ENCODE data around the gene SYPL2.
A peak's percentile ranks its signal among the peaks of the same experiment; 100 is the strongest.

Gene SYPL2

DNA sequence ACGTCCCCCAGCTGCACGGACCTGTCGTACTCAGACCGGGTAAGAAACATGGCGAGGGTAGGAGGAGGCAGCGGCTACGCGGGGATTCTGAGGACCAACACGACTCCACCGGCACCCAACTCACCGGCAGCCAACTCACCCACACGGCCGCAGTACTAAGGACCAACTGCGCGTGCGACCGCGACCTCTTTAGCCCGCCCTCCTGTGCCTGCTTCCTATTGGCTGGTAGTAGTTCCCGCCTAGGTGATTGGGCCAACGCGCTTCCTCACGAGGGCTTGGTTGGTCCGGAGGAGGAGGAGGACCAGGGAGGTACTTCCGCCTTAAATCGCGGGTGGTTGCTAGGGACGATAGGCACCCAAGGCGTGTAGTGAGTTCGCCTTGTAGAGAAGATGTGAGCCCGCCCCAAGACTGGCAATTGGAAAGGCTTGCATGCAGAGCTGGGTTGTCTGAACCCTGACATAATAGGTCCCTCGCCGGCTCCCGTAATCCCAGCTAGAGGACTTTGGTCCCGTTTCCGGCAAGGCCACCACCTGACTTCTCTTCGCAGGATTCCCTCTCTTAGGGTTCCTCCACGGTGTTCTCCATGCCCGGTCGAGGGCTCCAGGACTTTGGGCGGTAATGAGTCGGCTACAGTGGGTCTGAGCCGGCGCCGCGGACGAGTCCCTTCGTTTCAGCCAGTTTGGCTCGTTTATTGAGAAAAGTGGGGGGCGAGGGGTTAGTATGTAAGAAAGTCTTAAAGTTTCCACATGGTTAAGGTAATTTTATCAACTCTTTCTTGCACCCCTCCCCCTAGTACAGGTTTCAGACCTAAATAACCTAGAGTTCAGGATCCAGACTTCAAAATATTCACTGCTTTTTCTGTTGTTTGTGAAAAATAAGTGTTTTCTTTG lies 39.8 kb upstream of the SYPL2 start, which contains the start of gene PSMA5:
PSMA5 (minus strand) TSS at position 168 of the 890 bp plus-strand sequence; CDS start at position 50, 118 bp downstream.
- Histone ChIP-seq H3K27me3 (ENCODE audit: insufficient read depth, low read length) (no peaks in the 10 kb centered on the region), H2AFZ (ENCODE audit: low read length) (peak within 1 kb of the TSS; percentile 63), H3F3A (ENCODE audit: insufficient read depth, low read length) (no peaks in the 10 kb centered on the region), H3K4me1 (ENCODE audit: insufficient read depth, low read length, severe bottlenecking) (peaks cover 25% of the 10 kb centered on the region), H3K9me2 (ENCODE audit: low read depth, low read length) (no peaks in the 10 kb centered on the region), H3K4me2 (ENCODE audit: low read length) (peak within 1 kb of the TSS; percentile 93), H3K36me3 (ENCODE audit: insufficient read depth, low read length) (peaks cover 16% of the 10 kb centered on the region), H3K79me2 (ENCODE audit: insufficient read depth, low read length) (peaks cover 40% of the 10 kb centered on the region), H3K9ac (ENCODE audit: low read length) (peak within 1 kb of the TSS; percentile 81), H3K4me3 (ENCODE audit: low read depth, low read length, poor library complexity, severe bottlenecking) (peak within 1 kb of the TSS; percentile 83), H3K27ac (ENCODE audit: low read depth, low read length, poor library complexity, severe bottlenecking) (peak within 1 kb of the TSS; percentile 71), H4K20me1 (ENCODE audit: insufficient read depth, low read length) (no peaks in the 10 kb centered on the region), H3K9me3 (ENCODE audit: low read length) (no peaks in the 10 kb centered on the region)
- no peak for TF ChIP-seq EZH2 (IDR thresholded peaks at IDR 0.05; ENCODE audit: borderline replicate concordance, low read length)
- TF ChIP-seq, protein P1, sequence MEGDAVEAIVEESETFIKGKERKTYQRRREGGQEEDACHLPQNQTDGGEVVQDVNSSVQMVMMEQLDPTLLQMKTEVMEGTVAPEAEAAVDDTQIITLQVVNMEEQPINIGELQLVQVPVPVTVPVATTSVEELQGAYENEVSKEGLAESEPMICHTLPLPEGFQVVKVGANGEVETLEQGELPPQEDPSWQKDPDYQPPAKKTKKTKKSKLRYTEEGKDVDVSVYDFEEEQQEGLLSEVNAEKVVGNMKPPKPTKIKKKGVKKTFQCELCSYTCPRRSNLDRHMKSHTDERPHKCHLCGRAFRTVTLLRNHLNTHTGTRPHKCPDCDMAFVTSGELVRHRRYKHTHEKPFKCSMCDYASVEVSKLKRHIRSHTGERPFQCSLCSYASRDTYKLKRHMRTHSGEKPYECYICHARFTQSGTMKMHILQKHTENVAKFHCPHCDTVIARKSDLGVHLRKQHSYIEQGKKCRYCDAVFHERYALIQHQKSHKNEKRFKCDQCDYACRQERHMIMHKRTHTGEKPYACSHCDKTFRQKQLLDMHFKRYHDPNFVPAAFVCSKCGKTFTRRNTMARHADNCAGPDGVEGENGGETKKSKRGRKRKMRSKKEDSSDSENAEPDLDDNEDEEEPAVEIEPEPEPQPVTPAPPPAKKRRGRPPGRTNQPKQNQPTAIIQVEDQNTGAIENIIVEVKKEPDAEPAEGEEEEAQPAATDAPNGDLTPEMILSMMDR (IDR thresholded peaks at IDR 0.05; ENCODE audit: low read length) = no peak

DNA sequence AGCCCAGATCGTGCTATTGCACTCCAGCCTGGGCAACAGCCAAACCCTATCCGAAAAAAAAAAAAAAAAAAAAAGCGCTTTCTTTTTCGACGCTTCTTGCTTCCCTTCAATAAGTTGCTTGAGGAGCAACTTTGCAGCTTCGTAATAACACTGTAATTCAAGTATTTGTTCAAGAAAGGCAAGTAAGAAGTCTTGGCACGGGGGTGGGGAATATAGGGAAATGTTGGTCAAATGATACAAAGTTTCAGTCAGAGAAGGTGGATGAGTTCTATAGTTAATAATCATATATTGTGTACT lies 39.2 kb upstream of the SYPL2 start:
- Histone ChIP-seq H3K9me2 (ENCODE audit: low read depth, low read length) (no peaks in the 10 kb centered on the region), H4K20me1 (ENCODE audit: insufficient read depth, low read length) (no peaks in the 10 kb centered on the region), H3K9me3 (ENCODE audit: low read length) (no peaks in the 10 kb centered on the region), H2AFZ (ENCODE audit: low read length) (peak overlapping the region; percentile 63), H3K27ac (ENCODE audit: low read depth, low read length, poor library complexity, severe bottlenecking) (no peak overlapping the region), H3K4me3 (ENCODE audit: low read depth, low read length, poor library complexity, severe bottlenecking) (peak overlapping the region; percentile 83), H3K4me1 (ENCODE audit: insufficient read depth, low read length, severe bottlenecking) (peaks cover 25% of the 10 kb centered on the region), H3K36me3 (ENCODE audit: insufficient read depth, low read length) (peaks cover 15% of the 10 kb centered on the region), H3F3A (ENCODE audit: insufficient read depth, low read length) (no peaks in the 10 kb centered on the region), H3K4me2 (ENCODE audit: low read length) (peak overlapping the region; percentile 93), H3K79me2 (ENCODE audit: insufficient read depth, low read length) (peaks cover 35% of the 10 kb centered on the region), H3K27me3 (ENCODE audit: insufficient read depth, low read length) (no peaks in the 10 kb centered on the region), H3K9ac (ENCODE audit: low read length) (peak overlapping the region; percentile 77)
- TF ChIP-seq, protein P1 (IDR thresholded peaks at IDR 0.05; ENCODE audit: low read length) = no peak
- TF ChIP-seq EZH2 (IDR thresholded peaks at IDR 0.05; ENCODE audit: borderline replicate concordance, low read length) = no peak

- no peak overlapping the region for H2AFZ ChIP-seq (ENCODE audit: low read length)
- H3K9me2 ChIP-seq (ENCODE audit: low read depth, low read length) = no peaks in the 10 kb centered on the region
- H3K79me2 ChIP-seq (ENCODE audit: insufficient read depth, low read length) = no peaks in the 10 kb centered on the region
- no peaks in the 10 kb centered on the region for H3K27me3 ChIP-seq (ENCODE audit: insufficient read depth, low read length)
- peaks cover 2% of the 10 kb centered on the region for H3K4me1 ChIP-seq (ENCODE audit: insufficient read depth, low read length, severe bottlenecking)
- 0 out of 2 replicates have a peak, but pooled peaks cover 4% of the 10 kb centered on the region for H3K9me3 ChIP-seq (ENCODE audit: low read length)
- TF ChIP-seq, protein P1 (IDR thresholded peaks at IDR 0.05; ENCODE audit: low read length) = no peak
- TF ChIP-seq EZH2 (IDR thresholded peaks at IDR 0.05; ENCODE audit: borderline replicate concordance, low read length) = no peak
- no peaks in the 10 kb centered on the region for H4K20me1 ChIP-seq (ENCODE audit: insufficient read depth, low read length)
- no peak overlapping the region for H3K9ac ChIP-seq (ENCODE audit: low read length)
- H3K27ac ChIP-seq (ENCODE audit: low read depth, low read length, poor library complexity, severe bottlenecking) = no peak overlapping the region
- no peaks in the 10 kb centered on the region for H3K36me3 ChIP-seq (ENCODE audit: insufficient read depth, low read length)
- H3K4me2 ChIP-seq (ENCODE audit: low read length) = no peak overlapping the region
- H3F3A ChIP-seq (ENCODE audit: insufficient read depth, low read length) = no peaks in the 10 kb centered on the region
- no peak overlapping the region for H3K4me3 ChIP-seq (ENCODE audit: low read depth, low read length, poor library complexity, severe bottlenecking)
These were observed 34.0 kb upstream of the SYPL2 start for GRCh38 chr1:109432336-109432735.
